ENCODE results near the gene CCDC92. TPM values are rescaled to one million over a fixed set of nuclear protein-coding genes. Genes with fewer than 3 reads are reported as not detected.
A peak's percentile ranks its signal among the peaks of the same experiment; 100 is the strongest.

CCDC92 gene
- total and polyA plus RNA-seq, 7 experiments from 2014 or later: 17.3 to 34.4 (median 23.0) TPM

DNA sequence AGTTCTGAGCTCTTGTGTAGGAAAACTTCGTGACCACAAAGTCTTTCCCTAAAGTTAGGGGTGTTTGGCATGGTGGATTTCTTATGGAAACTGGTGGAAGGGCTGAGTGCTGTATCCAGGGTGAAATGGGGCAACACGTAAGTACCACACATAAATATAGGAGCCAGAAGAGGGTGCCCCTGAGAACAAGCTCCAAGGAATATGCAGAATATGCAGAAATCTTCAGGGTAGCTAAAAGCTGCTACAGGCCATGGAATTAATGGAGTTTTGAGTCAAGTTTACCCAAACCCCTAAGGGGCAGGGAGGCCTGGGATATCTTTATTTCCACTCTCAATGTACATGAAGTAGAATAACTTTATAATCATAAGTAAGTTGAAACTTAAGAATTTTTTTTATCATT is 44.4 kb upstream of the CCDC92 start:
- ATAC-seq (no peak), DNase-seq (no peak)
- Histone ChIP-seq H3K36me3 (ENCODE audit: control insufficient read depth in 2 of 3, insufficient read depth in 3 of 3, low read length in 3 of 3) (peaks cover 0 to 17% (median 7%) of the 10 kb centered on the region in 3 experiments), H3K4me1 (ENCODE audit: control insufficient read depth in 2 of 2, insufficient read depth in 2 of 2, low read length in 2 of 2) (no peaks in the 10 kb centered on the region), H3K27me3 (ENCODE audit: control insufficient read depth in 2 of 2, insufficient read depth in 2 of 2, low read length in 2 of 2) (no peaks in the 10 kb centered on the region), H3K27ac (ENCODE audit: low read depth, low read length) (no peak overlapping the region), H3K4me3 (ENCODE audit: low read length) (no peak overlapping the region), H3K9me3 (ENCODE audit: control insufficient read depth in 2 of 3, low read length in 3 of 3) (no peaks in the 10 kb centered on the region)
- Mint-ChIP-seq H3K36me3 (peaks cover under 1 to 27% (median 7%) of the 10 kb centered on the region in 5 donors), H3K4me3 (no peak overlapping the region), H3K9me3 (no peaks in the 10 kb centered on the region), H3K4me1 (peaks cover 0 to 10% (median 0%) of the 10 kb centered on the region in 7 donors), H3K27ac (no peak overlapping the region), H3K27me3 (no peaks in the 10 kb centered on the region)
- intact Hi-C loops (cut with micrococcal nuclease): no loop called here
- POLR2A ChIA-PET: interaction anchor here (1.1 kb wide), 1 partner anchor 11 kb away, joined by 3 read pairs; no protein-coding TSS in a partner anchor
- CTCF ChIA-PET: interaction anchor here (1.0 kb wide), 1 partner anchor 32 kb away, joined by 3 read pairs; no protein-coding TSS in a partner anchor

DNA sequence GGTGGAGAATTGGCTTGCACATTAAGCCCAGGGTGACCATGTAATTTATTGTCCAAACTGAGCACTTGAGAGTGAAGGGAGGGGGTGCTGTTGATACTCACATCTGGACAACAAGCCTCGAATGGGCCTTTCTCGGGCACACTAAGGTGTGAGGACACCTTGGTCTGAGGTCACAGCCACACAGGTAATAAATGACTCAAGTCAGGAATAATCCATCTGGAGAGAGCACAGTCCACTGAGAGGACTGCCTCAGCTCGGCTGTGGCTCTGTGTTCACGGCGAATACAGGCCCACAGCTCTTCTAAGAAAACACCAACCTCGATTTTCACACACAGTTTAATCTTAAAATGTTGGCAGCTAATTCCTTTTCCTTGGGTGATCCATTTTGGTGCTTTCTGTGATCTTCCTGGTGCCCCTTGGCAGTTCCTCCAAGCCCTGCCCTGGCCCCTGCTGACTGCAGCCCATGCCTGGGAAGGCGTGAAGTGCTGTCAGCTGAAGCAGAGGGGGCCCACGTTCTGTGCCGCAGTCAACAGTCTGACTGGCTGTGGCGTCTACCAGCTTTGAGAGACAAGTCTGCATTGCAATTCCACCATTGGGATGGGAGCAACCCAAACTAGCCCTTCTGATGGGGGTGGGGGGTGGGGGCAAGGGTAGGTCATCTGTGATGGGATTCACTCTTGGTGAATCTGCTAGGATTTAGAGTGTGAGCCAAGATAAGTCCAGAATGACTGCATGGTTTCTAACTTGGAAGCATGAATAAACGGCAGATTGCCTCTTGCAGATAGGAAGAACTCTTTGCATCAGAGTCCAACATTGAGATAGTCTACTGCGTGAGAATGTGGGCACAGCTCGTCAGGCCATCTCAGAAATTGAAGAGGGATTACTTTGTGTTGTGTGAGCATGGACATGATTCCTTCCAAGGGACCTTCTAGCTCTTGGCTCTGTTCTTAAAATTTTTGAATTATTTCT is 43.1 kb upstream of the CCDC92 start:
- intact Hi-C loops (cut with micrococcal nuclease): no loop called here

DNA sequence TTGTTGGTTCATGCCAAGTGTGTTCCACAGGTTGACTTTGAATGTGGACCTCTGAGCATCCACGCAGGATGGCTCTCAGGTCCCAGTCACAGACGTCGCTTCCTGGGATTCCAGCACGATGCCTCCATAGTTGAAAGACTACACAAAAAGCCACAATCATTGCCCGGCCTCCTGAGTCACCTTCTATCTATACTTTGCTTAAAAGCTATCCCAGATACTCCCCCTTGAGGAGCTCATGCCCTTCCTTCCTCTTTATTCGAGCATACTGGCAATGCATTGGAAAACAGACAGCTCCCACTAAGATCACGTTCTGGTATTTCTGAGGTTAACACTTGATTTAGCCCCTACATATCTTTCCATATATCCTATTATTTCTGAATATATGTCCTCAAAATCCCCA is 40.4 kb upstream of the CCDC92 start:
- Mint-ChIP-seq H3K27ac (no peak overlapping the region), H3K4me3 (no peak overlapping the region), H3K36me3 (peaks cover 15 to 40% (median 19%) of the 10 kb centered on the region in 5 donors), H3K4me1 (peaks cover 7 to 25% (median 13%) of the 10 kb centered on the region in 7 donors), H3K9me3 (no peaks in the 10 kb centered on the region), H3K27me3 (no peaks in the 10 kb centered on the region)
- intact Hi-C loops (cut with micrococcal nuclease): no loop called here
- Histone ChIP-seq H3K27ac (ENCODE audit: low read depth, low read length) (no peak overlapping the region), H3K4me1 (ENCODE audit: control insufficient read depth in 2 of 2, insufficient read depth in 2 of 2, low read length in 2 of 2) (peaks cover 0 to 2% of the 10 kb centered on the region in 2 donors), H3K9me3 (ENCODE audit: control insufficient read depth in 2 of 3, low read length in 3 of 3) (no peaks in the 10 kb centered on the region), H3K36me3 (ENCODE audit: control insufficient read depth in 2 of 3, insufficient read depth in 3 of 3, low read length in 3 of 3) (peaks cover 0 to 24% (median 7%) of the 10 kb centered on the region in 3 experiments), H3K4me3 (ENCODE audit: low read length) (no peak overlapping the region), H3K27me3 (ENCODE audit: control insufficient read depth in 2 of 2, insufficient read depth in 2 of 2, low read length in 2 of 2) (no peaks in the 10 kb centered on the region)
- DNase-seq (no peak), ATAC-seq (no peak)
- ChIA-PET POLR2A (no interaction called here), CTCF (no interaction called here)

More for the DNA sequence above, 43.1 kb upstream of the CCDC92 start:
- Mint-ChIP-seq H3K27ac (no peak overlapping the region), H3K4me1 (peaks cover 0 to 13% (median 1%) of the 10 kb centered on the region in 7 donors), H3K36me3 (peaks cover 10 to 35% (median 14%) of the 10 kb centered on the region in 5 donors), H3K4me3 (no peak overlapping the region), H3K27me3 (no peaks in the 10 kb centered on the region), H3K9me3 (no peaks in the 10 kb centered on the region)
- Histone ChIP-seq H3K4me1 (ENCODE audit: control insufficient read depth in 2 of 2, insufficient read depth in 2 of 2, low read length in 2 of 2) (no peaks in the 10 kb centered on the region), H3K36me3 (ENCODE audit: control insufficient read depth in 2 of 3, insufficient read depth in 3 of 3, low read length in 3 of 3) (peaks cover 0 to 24% (median 7%) of the 10 kb centered on the region in 3 experiments), H3K9me3 (ENCODE audit: control insufficient read depth in 2 of 3, low read length in 3 of 3) (no peaks in the 10 kb centered on the region), H3K27me3 (ENCODE audit: control insufficient read depth in 2 of 2, insufficient read depth in 2 of 2, low read length in 2 of 2) (no peaks in the 10 kb centered on the region), H3K4me3 (ENCODE audit: low read length) (no peak overlapping the region), H3K27ac (ENCODE audit: low read depth, low read length) (no peak overlapping the region)
- ATAC-seq (no peak), DNase-seq (no peak)
- ChIA-PET CTCF (interaction anchor here (1.0 to 1.2 kb wide), 4 partner anchors 9 to 32 kb away, joined by 3 read pairs; no protein-coding TSS in a partner anchor), POLR2A (interaction anchor here (1.1 kb wide), 1 partner anchor 10 kb away, joined by 3 read pairs; no protein-coding TSS in a partner anchor)

DNA sequence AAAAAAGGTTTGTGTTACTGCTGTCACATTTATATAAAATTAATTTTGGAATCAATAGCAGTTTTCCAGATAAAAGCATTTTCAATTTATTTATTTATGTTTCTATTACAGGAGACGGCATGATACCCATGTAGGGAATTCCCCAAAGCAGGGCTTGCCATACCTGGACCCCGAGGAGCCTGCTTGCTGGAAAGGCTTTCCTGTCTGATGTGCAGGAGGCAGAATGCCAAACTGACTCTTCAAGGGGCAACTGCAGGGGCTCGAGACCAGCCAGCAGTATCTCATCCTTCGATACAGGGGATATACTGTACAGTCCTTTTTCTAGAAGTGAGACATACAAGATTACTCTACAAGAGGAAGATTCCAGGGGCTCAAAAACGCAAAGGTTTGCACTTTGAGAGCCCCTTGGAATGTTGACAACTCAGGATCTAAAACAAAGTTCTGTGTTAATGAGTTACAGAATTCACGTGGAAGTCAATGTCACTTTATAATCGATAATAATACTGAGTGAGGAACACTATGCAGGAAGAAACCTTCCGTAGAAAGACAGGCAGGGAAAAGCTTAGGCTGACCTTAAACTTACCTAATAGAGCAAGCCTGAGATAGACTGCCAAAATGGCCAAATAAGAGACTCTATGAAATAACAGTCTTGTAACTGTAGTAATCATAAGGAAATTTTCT is 38.9 kb upstream of the CCDC92 start:
- ChIA-PET CTCF (no interaction called here), POLR2A (no interaction called here)
- no peak overlapping the region for H3K27ac Mint-ChIP-seq
- H3K36me3 Mint-ChIP-seq: peaks cover 15 to 40% (median 22%) of the 10 kb centered on the region in 5 donors
- H3K27ac ChIP-seq (ENCODE audit: low read depth, low read length): no peak overlapping the region
- H3K4me3 Mint-ChIP-seq: no peak overlapping the region
- no peaks in the 10 kb centered on the region for H3K27me3 Mint-ChIP-seq
- ATAC-seq (no peak), DNase-seq (no peak)
- no peak overlapping the region for H3K4me3 ChIP-seq (ENCODE audit: low read length)
- no peaks in the 10 kb centered on the region for H3K9me3 Mint-ChIP-seq
- peaks cover 0 to 24% (median 7%) of the 10 kb centered on the region in 3 experiments for H3K36me3 ChIP-seq (ENCODE audit: control insufficient read depth in 2 of 3, insufficient read depth in 3 of 3, low read length in 3 of 3)
- intact Hi-C loops (cut with micrococcal nuclease): no loop called here
- no peaks in the 10 kb centered on the region for H3K27me3 ChIP-seq (ENCODE audit: control insufficient read depth in 2 of 2, insufficient read depth in 2 of 2, low read length in 2 of 2)
- H3K9me3 ChIP-seq (ENCODE audit: control insufficient read depth in 2 of 3, low read length in 3 of 3): no peaks in the 10 kb centered on the region
- H3K4me1 Mint-ChIP-seq: peaks cover 22 to 35% (median 25%) of the 10 kb centered on the region in 7 donors
- peaks cover 0 to 17% of the 10 kb centered on the region in 2 donors for H3K4me1 ChIP-seq (ENCODE audit: control insufficient read depth in 2 of 2, insufficient read depth in 2 of 2, low read length in 2 of 2)

DNA sequence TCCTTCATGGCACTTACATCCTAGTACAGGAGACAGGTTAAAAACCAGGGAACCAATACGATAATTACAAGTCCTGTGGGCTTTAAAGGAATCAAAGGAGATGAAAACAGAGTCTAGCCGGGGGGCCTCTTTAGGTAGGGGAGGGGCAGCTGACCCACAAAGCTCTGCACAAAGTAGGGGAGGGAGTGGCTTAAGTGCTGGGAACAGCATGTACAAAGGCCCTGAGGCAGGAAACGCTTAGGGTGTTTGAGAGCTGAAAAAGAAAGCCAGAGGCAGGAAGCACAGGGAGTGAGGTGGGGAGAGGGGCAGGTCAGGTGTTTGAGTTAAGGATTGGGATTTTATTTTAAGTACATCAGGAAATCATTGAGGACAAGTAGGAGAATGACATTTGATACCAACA is 38.1 kb upstream of the CCDC92 start:
- ChIA-PET CTCF (no interaction called here), POLR2A (no interaction called here)
- Mint-ChIP-seq H3K4me1 (peaks cover 31 to 43% (median 34%) of the 10 kb centered on the region in 7 donors), H3K4me3 (no peak overlapping the region), H3K27me3 (no peaks in the 10 kb centered on the region), H3K9me3 (no peaks in the 10 kb centered on the region), H3K27ac (peak overlapping the region in 3 of 9 donors; percentile 18 to 65 (median 36)), H3K36me3 (peaks cover 15 to 41% (median 23%) of the 10 kb centered on the region in 5 donors)
- no peak for DNase-seq
- Histone ChIP-seq H3K36me3 (ENCODE audit: control insufficient read depth in 2 of 3, insufficient read depth in 3 of 3, low read length in 3 of 3) (peaks cover 0 to 24% (median 7%) of the 10 kb centered on the region in 3 experiments), H3K4me1 (ENCODE audit: control insufficient read depth in 2 of 2, insufficient read depth in 2 of 2, low read length in 2 of 2) (peaks cover 0 to 25% of the 10 kb centered on the region in 2 donors), H3K4me3 (ENCODE audit: low read length) (no peak overlapping the region), H3K27ac (ENCODE audit: low read depth, low read length) (no peak overlapping the region), H3K27me3 (ENCODE audit: control insufficient read depth in 2 of 2, insufficient read depth in 2 of 2, low read length in 2 of 2) (no peaks in the 10 kb centered on the region), H3K9me3 (ENCODE audit: control insufficient read depth in 2 of 3, low read length in 3 of 3) (no peaks in the 10 kb centered on the region)
- intact Hi-C loops (cut with micrococcal nuclease): no loop called here
- ATAC-seq: no peak

DNA sequence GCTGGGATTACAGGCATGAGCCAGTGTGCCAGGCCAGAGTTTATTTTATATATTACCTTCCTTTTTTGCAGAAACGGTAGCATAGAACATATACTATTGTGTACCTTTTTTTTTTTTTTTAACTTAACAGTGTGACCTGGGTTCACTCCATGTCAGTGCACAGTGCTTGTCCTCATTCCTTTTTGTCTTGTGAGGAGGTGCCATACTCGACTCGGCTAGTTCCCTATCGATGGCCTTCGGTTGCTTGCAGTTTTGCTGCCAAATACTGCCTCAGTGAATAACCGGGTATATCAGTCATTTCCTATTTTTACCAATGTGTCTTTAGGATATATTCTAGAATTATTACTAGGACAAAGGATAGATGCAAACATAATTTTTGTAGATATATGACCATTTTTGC is 37.1 kb upstream of the CCDC92 start:
- Mint-ChIP-seq H3K27ac (no peak overlapping the region), H3K36me3 (peaks cover 15 to 39% (median 24%) of the 10 kb centered on the region in 5 donors), H3K27me3 (no peaks in the 10 kb centered on the region), H3K4me3 (no peak overlapping the region), H3K4me1 (peaks cover 36 to 46% (median 38%) of the 10 kb centered on the region in 7 donors), H3K9me3 (no peaks in the 10 kb centered on the region)
- intact Hi-C loops (cut with micrococcal nuclease): no loop called here
- ChIA-PET POLR2A (no interaction called here), CTCF (no interaction called here)
- H3K27ac ChIP-seq (ENCODE audit: low read depth, low read length): no peak overlapping the region
- H3K27me3 ChIP-seq (ENCODE audit: control insufficient read depth in 2 of 2, insufficient read depth in 2 of 2, low read length in 2 of 2): no peaks in the 10 kb centered on the region
- no peak overlapping the region for H3K4me3 ChIP-seq (ENCODE audit: low read length)
- DNase-seq (no peak), ATAC-seq (no peak)
- no peaks in the 10 kb centered on the region for H3K9me3 ChIP-seq (ENCODE audit: control insufficient read depth in 2 of 3, low read length in 3 of 3)
- H3K4me1 ChIP-seq (ENCODE audit: control insufficient read depth in 2 of 2, insufficient read depth in 2 of 2, low read length in 2 of 2): peaks cover 0 to 30% of the 10 kb centered on the region in 2 donors
- H3K36me3 ChIP-seq (ENCODE audit: control insufficient read depth in 2 of 3, insufficient read depth in 3 of 3, low read length in 3 of 3): peaks cover 0 to 24% (median 7%) of the 10 kb centered on the region in 3 experiments

Data from naive thymus-derived CD4-positive, alpha-beta T cell (primary cell).